ENCODE measurements around the gene SLC6A3.

- TF ChIP-seq, protein P1, sequence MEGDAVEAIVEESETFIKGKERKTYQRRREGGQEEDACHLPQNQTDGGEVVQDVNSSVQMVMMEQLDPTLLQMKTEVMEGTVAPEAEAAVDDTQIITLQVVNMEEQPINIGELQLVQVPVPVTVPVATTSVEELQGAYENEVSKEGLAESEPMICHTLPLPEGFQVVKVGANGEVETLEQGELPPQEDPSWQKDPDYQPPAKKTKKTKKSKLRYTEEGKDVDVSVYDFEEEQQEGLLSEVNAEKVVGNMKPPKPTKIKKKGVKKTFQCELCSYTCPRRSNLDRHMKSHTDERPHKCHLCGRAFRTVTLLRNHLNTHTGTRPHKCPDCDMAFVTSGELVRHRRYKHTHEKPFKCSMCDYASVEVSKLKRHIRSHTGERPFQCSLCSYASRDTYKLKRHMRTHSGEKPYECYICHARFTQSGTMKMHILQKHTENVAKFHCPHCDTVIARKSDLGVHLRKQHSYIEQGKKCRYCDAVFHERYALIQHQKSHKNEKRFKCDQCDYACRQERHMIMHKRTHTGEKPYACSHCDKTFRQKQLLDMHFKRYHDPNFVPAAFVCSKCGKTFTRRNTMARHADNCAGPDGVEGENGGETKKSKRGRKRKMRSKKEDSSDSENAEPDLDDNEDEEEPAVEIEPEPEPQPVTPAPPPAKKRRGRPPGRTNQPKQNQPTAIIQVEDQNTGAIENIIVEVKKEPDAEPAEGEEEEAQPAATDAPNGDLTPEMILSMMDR (conservative IDR thresholded peaks at IDR 0.05 in 1 of 2, IDR thresholded peaks at IDR 0.05 in 1 of 2; ENCODE audit: low read depth in 1 of 2, low read length in 2 of 2), result no peak
- TF ChIP-seq EZH2 (IDR thresholded peaks at IDR 0.05; ENCODE audit: low read length, missing control alignments), result no peak
These were observed 48.7 kb upstream of the SLC6A3 start for GRCh38 chr5:1493941-1494340.

Measured in fibroblast of lung (primary cell).